GM20000 (cell line): ENCODE results near the gene CFD.
"Not testable (repeated sequence)": the region's sequence is repeated elsewhere in the genome, so short reads cannot be mapped to it uniquely, and the experiment has no call there.

Experiments used
- DNase-seq: peaks from one replicate; pipeline ENCODE4 v3.0.0; 2012; ENCODE audit warnings: low spot score
- CTCF ChIP-seq: IDR thresholded peaks from 2 replicates; pipeline ENCODE4 v1.5.1; 2012; ENCODE audit warnings: mild to moderate bottlenecking, control low read depth; ENCODE audit errors: extremely low read depth, missing control alignments

The CFD gene

GRCh38 chr19:887072-887471, 27.6 kb downstream of the CFD start:
- no peak for DNase-seq
- no peak for TF ChIP-seq CTCF

GRCh38 chr19:887599-887998, 28.1 kb downstream of the CFD start:
- TF ChIP-seq CTCF: no peak
- no peak for DNase-seq

- TF ChIP-seq CTCF: no peak
- peak; percentile 74 for DNase-seq
Measured at GRCh38 chr19:888581-889385, 29.3 kb downstream of the CFD start.

- no peak for TF ChIP-seq CTCF
- no peak for DNase-seq
Measured at GRCh38 chr19:889662-890295, 30.3 kb downstream of the CFD start.

GRCh38 chr19:890831-891230, 31.4 kb downstream of the CFD start:
- DNase-seq: no peak
- TF ChIP-seq CTCF: no peak

- not testable (repeated sequence) for DNase-seq
Measured at GRCh38 chr19:891421-892200, 32.1 kb downstream of the CFD start.

GRCh38 chr19:892243-892893, 32.9 kb downstream of the CFD start:
- peak; percentile 74 for DNase-seq
- no peak for TF ChIP-seq CTCF
